Measurements from ENCODE around the gene FOXC1.

FOXC1 gene

DNA sequence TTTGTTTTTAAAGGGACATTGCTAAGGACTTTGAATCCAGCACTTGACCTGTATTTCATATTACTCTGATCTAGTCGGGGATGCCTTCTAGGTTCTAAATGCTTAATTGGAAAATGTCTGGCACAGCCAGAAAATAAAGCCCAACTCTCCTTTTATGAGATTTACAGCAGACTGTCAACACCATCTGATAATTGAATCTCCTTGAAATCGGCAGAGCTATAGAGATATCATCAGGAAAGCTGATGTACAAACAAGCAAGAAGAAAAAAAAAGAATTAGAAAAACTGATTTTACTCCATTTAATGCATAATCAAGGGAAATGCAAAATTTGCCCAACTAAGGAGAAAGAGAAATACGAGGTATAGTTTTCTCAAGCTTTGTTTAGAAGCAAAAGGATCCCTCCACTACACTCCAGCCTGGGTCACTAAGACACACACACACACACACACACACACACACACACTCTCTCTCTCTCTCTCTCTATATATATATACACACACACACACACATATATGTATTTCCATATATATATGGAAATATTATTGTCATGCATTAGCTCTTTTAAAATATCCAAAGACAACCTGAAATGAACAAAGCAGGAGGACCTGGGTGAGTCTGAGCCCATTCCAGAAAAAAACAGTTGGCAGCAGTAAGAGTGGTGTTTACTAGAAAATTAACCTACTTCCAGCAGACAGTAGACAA lies 9.5 kb upstream of the FOXC1 start:
- no peak for DNase-seq (ENCODE audit: low read depth)

GRCh38 chr6:1600764-1601157 lies 9.0 kb upstream of the FOXC1 start:
- no peak for DNase-seq (ENCODE audit: low read depth)

DNA sequence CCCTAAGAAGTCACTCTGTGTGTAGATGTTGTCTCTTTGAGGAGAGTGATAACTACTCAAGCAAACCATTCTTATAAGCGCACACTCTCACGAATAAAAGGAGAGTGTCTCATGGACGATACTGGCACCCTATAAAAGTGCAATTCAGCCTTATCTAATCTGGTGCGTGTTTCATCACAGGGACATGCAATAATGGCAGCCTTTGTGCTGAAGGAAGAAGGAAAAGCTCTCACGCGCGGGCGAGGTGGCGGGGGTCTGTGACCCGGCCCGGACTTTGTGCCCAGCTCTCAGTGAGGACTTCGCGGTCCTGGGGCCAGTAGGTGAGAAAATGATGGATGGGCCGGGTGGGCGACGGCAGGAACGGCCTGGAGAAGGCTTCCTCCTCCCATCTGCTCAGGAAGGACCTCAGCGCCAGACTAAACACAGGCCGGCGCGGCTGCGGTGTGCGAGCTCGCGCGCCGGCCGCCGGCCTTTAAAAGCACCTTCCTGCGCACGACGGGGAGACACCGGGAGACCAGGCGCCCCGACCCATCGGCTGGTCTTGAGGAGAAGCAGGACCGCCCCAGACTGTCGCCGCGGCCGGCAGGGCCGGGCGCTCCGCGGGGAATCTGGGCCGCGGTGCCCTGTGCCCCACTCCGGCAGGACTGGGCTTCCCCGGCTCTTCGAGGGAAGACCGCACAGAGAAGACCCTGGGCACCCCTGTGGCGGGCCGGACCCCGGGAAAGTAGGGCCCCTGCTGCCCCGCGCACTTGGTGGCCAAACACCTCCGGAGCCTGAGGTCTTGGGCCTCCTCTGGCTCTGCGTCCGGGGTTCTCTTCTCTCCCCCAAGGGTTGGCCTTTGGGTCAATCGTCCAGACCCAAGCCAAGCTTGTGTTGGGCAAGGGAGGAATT lies 8.3 kb upstream of the FOXC1 start:
- DNase-seq (ENCODE audit: low read depth): no peak

- DNase-seq (ENCODE audit: low read depth): no peak
Measured at GRCh38 chr6:1602049-1602713, 7.5 kb upstream of the FOXC1 start.

DNA sequence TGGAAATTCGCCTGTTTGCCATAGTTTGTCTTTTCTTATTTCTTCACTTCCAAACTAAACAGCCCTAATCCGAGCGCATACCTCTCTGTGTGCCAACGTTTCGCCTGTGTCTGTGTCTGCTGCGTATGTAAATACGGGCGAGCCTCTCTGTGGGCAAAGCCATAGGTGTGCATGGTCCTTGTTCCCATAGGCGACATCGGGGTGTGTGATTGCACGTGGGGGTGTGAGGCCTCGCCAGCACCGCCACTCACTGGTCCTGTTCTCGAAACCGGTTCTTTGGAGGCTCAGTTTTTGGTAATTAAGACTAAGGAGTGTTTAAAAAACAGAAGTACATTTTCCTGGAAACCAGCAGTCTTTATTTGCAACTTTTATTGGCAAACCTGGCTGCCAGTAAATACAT lies 6.0 kb upstream of the FOXC1 start:
- no peak for DNase-seq (ENCODE audit: low read depth)

DNA sequence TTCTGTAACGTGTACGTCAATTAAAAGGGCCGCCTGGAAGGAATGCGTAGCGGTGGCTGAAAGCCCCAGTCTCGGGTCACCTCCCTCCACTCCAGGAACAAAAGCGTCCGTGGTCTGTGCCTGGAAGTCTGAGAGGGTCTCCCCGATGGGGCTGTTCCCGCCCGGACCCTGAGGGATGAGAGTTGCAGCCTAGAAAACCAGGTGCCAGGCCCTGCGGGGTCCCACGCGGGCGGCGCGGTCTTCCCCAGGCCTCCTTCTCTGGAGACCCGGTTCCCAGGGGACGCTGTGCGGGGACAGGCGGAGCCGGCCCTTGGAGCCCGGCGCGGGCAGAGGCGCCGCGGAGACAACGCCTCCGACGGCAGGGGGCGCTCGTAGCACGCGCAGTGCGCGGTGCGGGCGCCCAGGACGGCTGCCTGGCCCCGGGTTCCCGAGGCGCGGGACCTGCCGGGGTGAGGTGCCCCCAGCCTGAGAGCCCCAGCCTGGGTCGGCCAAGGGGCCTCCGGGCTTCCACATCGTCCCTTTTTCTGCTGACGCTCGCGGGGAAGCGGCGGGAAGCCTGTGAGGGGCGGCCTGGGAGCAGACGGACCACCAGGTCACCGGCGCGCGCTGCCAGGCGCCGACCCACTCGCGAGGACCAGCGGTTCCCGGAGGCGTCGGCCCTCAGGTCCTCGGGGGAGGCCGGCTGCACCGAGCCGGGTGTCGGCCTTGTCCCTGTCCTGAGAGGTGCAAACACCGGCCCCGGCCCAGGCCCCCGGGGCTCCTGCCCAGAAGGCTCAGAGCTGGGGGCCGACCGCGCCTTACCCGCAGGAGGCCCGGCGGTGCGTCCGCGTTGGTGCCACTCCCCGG lies 5.3 kb upstream of the FOXC1 start:
- DNase-seq (ENCODE audit: low read depth): peak; percentile 32

DNA sequence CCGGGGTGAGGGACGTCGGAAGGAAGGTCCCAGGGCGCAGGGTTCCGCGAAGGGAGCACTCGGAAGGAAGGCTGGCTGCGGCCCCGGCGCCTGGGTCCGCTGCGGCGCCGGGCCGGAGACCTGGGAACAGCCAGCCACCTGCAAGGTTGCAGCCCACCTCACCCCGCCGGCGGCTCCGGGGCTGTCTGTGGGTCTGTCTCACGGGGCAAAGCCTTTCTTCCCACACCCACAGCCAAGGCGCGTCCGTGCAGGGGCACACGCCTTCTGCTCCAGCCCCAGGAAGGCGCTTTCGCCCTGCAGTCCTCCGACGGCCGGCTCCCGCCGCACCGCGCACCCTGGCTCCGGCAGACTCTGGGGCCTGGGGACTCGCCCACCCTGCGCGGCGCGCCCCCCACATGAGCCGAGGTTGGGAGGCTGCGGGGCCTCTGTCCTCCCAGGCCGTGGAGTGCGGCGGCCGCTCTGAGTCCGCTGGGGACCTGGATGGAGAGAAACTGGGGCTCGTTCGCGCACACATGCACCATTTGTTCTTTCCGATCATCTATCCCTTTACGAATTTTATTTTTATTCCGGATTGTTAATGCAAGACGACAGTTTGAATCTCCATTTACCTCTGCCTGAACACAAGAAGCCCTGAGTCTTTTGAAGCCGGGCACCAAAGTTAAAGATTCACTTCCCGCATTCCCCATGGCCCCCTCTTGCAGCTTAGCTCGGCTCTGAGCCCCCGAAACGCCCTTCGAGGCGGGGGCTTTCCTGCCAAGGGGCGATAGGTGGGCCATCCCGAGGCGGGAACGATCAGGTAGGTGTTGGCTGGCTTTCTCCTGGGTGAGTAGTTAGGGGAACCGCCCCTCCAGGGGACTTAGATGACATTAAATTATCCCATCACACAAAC lies 4.5 kb upstream of the FOXC1 start:
- DNase-seq (ENCODE audit: low read depth): no peak

DNA sequence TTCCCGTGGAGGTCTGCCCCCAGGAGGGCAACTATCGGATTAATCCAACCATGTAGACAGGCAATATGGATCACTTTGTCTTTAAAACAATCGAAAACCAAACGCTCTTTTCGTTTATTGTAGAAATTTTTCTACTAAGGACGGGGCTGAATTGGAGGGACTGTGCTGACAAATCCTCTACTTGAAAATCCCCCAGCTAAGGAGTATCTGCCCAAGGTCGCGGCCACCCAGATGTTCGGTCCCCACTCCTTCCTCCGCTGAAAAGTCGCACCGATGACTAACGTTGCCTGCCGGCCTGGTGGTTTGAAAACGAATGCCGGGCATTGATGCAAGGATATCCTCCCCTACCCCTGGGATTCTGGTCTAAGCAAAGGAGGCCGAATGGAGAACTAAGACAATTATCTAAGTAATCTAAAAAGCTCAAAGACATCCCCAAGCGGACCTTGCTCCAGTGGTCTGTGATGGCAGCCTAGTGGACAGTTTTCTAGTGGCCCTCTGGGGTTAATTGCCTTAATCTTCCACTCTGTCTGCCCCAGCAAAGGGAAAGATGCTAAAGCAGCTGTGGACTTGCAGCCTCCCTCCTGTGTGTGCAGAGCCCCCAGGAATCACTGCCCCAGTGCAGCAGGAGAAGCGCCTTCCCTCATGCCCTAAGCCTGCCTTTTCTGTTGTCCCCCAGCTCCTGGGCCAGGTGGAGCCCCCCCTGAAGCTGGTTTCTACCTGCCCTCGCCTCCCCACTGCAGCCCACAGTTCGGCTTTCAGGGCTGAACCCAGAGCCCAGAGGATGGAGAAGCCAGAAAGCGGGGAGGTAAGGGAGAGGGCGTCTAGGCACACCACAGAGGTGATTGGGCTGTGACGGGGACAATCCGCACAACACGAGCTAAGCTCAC lies 3.6 kb upstream of the FOXC1 start:
- DNase-seq (ENCODE audit: low read depth): no peak

DNA sequence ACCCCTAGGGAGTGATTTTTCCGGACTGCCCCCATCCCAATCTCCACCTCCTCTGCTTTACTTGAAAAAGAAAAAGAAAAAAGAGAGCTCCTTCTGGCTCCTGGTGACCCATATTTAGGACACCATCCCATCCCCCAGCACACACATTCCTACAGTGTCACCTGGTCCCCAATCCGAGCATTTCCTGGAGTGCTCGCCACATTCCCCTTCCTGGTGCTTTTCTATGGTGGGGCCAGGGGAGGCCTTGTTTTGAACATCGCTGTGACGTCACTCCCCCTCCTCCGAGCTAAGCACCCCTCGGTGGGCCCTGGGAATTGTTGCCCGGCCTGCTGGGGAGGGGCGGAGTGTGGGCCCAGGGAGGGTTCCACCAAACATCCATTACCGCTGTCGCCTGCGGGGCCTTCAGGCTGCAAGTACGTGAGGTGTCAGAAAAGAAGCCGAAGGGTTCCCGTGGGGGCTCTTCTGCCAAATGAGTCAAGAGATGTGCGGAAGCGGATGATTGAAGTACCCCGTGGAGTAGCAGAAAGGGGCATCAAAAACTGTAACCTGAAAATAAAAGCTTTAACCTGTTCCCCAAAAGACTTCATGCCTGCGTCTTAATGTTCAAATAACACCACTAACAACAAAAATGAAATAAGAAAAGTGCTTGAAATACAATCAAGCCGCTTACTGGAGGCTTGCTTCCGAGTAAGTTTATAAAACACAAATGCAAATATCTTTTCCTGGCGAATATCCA lies 2.8 kb upstream of the FOXC1 start:
- no peak for DNase-seq (ENCODE audit: low read depth)

DNA sequence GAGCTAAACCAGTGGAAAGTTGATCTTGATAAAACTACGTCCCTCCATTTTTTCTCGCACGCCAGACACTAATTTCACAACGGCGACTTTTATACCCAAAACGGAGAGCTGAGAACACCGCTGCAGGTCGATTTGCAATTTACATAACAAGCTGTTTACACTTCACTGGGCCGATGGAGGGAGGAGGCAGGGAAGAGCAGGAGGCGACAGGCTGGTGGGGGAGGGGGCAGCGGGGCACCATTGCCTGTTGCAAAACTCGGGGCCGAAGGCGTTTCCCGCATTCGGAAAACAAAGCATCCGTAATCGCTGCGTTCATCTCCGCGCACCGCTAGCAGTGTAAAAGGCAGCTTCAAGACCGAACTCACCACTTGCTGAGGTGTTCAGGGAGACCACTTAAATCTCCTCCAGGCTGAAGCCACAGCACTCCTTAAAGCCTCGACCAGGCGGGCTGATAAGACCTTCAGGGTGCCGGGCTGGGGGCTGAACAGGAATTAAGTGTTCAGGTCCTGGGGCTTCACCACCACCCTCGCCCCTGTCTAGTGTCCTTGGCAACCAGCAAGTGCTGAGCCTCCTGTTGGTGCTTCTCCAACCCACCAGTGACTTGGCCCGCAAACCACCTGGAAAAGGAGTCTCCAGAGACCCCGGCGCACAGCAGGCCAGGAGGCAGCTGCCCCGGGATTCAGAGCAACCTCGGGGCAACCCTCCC lies 2.0 kb upstream of the FOXC1 start:
- no peak for DNase-seq (ENCODE audit: low read depth)

GRCh38 chr6:1608222-1609040 lies 1.3 kb upstream of the FOXC1 start:
- no peak for DNase-seq (ENCODE audit: low read depth)

DNA sequence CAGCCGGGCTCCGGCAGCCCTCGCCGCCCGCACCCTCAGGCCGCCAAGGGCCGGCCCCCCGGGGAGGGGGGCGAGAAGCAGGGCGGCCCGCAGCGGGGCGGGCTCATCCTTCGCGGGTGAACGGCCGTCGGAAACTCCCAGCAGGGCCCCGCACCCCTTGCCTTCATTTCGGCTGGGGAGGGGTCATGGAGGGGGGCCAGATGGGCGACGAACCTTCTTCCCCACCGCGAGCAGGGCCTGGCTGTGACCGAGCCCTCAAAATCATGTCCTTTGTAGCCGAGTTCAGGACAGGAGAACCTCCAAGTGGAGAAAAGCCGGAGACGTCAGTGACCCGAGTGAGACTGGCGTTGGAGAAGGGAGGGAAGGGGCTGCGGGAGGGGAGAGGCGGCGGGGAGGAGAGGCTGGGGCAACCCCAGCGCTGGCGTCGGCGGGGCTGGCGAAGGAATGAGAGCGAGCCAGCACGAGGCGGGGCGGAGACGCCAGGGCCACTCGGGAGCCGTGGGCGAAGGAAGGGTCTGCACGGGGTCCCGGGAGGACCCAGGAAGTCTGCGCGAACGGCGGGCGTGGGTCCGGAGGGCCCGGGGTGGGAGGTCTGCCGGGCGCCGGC lies 571 bp upstream of the FOXC1 start:
- no peak for DNase-seq (ENCODE audit: low read depth)

- DNase-seq (ENCODE audit: low read depth): no peak
Measured at GRCh38 chr6:1610497-1611321, 994 bp downstream of the FOXC1 start.

DNA sequence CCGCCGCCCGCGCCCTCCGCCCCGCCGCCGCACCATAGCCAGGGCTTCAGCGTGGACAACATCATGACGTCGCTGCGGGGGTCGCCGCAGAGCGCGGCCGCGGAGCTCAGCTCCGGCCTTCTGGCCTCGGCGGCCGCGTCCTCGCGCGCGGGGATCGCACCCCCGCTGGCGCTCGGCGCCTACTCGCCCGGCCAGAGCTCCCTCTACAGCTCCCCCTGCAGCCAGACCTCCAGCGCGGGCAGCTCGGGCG lies 1.5 kb downstream of the FOXC1 start:
- DNase-seq (ENCODE audit: low read depth): no peak

GRCh38 chr6:1611572-1612298 lies 2.0 kb downstream of the FOXC1 start:
- no peak for DNase-seq (ENCODE audit: low read depth)

Data from stimulated activated CD8-positive, alpha-beta memory T cell treated with anti-CD3 and anti-CD28 coated beads, Interleukin-12 subunit alpha, Interleukin-12 subunit beta, amount 100 ng/mL, for 4 hours (primary cell).